NOMO-1 (cell line): Measurements from ENCODE around the gene PDILT.

Experiments
- DNase-seq, 2 experiments: peaks; one replicate each; lab custom pipeline; 2025; ENCODE audit not compliant: unreplicated experiment in 2 of 2; lab: John Stamatoyannopoulos, UW

Gene PDILT

GRCh38 chr16:20364051-20364450 lies 40.5 kb downstream of the PDILT start:
- DNase-seq, result no peak

DNA sequence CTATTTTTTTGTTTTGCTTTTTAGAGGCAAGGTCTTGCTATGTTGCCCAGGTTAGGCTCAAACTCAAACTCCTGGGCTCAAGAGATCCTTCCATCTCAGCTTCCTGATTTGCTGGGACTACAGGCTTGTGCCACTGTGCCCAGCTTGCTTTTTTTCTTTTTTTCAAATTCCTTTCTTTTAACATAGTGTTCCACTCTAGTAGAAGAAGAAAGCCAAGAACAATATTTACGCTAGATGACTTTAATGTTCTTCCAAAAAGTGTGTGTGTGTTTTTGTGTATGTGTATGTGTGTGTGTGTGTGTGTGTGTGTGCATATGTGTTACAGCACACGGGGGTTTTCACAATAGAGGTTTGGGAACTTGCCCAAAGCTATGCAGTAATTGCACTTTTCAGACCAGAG lies 41.3 kb downstream of the PDILT start:
- no peak for DNase-seq

DNA sequence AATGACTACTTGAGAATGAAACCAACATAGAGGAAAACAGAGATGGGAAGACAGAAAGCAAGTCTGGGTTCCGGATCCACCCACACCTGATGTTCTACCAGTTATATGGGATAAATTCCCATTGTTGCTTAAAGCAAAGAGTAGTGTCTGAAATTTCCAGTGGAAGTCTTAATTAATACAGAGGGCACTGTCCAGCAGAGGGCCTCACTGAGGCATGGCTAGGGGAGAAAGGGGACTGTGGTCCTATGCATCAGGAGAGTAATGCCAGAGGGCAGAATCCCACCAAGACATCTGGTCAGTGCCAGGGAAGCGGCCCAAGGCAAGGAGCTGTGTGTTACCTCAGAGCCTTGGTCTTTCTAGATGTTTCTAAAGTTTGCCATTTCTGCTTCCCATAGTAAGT lies 44.5 kb downstream of the PDILT start:
- DNase-seq, result no peak

DNA sequence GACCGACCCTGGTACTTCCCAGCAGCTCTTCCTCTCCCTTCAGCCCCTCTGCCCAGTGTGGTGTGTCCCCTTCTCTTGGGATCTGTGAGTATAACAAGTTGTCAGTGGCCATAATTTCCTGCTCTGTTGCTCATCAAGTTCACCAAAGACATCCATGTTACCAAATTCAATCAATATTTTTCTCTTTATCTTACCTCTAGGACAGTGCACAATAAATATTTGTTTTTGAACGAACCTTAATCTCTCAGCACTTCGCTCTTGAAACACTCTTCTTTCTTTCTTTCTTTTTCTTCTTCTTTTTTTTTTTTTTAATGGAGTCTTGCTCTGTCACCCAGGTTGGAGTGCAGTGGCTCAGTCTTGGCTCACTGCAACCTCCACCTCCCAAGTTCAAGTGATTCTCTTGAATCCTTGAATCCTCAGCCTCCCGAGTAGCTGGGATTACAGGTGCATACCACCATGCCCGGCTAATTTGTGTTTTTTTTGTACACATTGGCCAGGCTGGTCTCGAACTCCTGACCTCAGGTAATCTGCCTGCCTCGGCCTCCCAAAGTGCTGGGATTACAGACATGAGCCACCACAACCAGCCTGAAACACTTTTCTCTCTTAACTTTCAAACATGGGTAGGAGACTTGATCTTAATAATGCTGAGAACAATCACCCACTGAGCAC lies 49.3 kb downstream of the PDILT start:
- DNase-seq, result no peak

- DNase-seq, result no peak
Observed at GRCh38 chr16:20353379-20353778, 51.2 kb downstream of the PDILT start.

- DNase-seq, result no peak
Observed at GRCh38 chr16:20352615-20353014, 51.9 kb downstream of the PDILT start, which contains the start of gene UMOD. TSS of gene UMOD (minus strand) at chr16:20352715. CDS start at chr16:20350737, 1,978 bp downstream.

DNA sequence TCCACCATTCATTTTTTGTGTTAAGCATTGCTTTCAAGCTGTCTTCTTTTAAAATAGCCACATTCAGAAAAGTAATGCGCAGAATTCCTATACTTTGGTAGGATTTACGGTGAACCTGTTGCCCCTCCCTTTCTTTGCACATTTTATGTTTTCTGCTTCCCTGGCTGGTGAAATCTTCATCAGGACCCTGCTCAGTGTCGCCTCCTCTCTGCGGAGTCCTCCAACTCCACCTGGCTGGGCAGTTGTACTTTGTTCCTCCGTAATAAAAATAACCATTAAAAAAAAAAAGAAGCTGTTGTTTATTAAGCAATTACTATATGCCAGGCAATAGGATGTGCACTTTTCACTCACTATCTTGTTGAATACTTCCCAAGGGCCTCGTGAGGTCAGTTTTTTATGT lies 54.9 kb downstream of the PDILT start:
- no peak for DNase-seq

GRCh38 chr16:20348365-20349185 lies 56.0 kb downstream of the PDILT start:
- no peak for DNase-seq

GRCh38 chr16:20347666-20348364 lies 56.7 kb downstream of the PDILT start:
- no peak for DNase-seq

- no peak for DNase-seq
Observed at GRCh38 chr16:20344611-20345010, 59.9 kb downstream of the PDILT start.

GRCh38 chr16:20339744-20340143 lies 64.8 kb downstream of the PDILT start:
- DNase-seq, result no peak

DNA sequence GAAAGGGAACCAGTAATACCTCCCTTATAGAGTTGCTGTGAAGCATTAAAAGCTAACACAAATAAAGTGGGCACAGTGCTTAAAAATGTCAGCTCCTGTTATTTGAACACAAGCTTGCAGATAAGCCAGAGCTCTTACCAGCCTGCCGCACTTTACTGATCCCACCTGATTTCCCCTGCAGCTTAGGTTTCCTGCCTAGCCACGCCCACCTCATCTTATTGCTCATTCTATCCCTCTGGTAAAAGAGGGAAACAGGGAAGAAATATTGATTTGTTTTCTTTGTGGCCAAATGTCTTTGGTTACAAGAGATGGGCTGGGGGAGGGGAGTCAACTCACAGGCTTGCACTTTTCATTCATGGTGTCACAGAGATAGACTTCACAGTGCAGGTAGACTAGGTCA lies 67.6 kb downstream of the PDILT start:
- DNase-seq, result no peak

DNA sequence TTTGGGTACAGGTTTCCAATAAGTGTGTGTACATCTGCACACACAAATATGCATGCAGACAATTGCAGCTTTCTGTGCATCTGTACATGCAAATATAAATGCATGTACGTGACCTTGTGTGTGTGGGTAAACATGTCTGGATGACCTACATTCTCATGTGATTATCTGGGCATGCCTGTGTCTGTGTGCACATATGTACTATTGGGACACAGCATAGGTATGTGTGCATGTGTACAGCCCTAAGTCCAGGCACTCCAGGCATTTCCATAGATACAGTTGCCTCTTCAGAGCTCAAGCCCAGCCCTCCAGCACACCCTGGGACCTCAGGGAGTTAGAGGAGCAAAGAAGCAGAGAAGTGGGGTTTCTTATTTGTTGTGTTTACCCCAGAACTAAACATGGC lies 70.1 kb downstream of the PDILT start:
- DNase-seq, result no peak

DNA sequence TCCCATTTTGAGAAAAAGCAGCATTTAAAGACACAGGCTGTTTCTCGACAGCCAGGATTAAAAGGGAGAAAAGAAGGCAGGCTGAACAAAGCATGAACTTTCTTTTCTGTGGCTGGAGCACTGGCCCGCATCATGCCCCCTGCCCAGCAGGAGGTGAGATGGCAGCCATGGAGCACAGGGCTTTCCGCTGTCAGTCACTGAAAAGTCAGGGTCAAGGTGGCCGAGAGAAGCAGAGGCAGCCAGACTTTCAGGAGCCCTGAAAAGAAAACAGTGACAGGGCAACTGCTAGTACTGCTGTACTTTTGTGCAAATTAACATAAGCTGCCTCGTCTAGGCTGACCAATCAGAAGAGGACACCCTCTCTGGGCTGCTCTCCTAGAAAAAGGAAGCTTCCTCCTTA lies 71.4 kb downstream of the PDILT start:
- no peak for DNase-seq

GRCh38 chr16:20332411-20332810 lies 72.1 kb downstream of the PDILT start:
- no peak for DNase-seq

GRCh38 chr16:20331635-20332034 lies 72.9 kb downstream of the PDILT start:
- DNase-seq, result no peak

GRCh38 chr16:20329392-20330138 lies 75.0 kb downstream of the PDILT start:
- DNase-seq, result no peak

DNA sequence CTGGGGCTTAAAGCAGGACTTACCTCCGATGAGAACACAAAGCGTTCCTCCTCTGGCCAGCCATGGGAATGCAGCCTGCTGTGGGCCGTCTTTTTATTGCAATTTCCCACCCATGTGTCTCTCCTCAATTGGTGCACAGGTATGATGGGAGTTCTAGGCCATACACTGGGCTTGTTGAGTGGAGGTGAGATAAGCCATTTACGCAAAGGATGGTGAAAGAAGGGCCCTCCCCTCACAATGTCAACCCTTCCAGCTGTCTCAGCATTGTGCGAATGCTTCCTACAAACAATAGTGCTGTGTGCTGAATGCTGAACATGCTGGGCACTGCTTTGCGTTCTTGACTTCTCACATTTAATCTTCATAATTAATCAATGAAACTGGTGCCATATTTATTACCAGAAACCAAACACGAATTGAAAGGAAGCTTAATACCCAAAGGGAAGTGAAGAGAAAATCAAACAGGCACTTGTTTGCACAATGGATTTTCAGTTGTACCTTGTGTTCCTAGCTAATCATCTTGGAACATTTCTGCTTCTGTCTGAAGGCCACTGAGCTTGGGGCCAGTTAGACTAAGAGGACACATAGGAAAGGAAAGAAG lies 77.0 kb downstream of the PDILT start, which contains the start of gene GP2:
Gene GP2, minus strand, starts transcription at position 70 of the 598 bp plus-strand sequence. CDS start 1,082 bp downstream, outside the sequence.
- DNase-seq, result no peak

DNA sequence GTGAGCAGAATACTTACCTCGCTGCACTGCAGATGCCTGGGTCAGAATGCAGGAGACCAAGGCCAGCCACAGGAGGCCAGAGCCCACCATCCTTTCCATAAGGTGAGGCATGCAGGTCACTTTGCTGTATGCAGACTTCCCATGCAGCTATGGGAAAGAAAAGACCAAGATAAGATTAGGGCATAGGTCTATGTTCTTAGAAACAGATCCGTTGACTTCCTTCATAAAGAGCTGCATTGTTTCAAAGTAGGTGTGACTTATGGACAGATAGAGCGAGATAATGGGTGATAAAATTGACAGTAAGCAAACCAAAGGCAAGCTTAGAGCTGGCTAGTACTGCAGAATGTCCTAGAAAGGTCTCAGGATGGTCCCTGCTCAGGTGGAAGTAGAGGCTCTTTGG lies 78.2 kb downstream of the PDILT start:
- DNase-seq, result no peak

DNA sequence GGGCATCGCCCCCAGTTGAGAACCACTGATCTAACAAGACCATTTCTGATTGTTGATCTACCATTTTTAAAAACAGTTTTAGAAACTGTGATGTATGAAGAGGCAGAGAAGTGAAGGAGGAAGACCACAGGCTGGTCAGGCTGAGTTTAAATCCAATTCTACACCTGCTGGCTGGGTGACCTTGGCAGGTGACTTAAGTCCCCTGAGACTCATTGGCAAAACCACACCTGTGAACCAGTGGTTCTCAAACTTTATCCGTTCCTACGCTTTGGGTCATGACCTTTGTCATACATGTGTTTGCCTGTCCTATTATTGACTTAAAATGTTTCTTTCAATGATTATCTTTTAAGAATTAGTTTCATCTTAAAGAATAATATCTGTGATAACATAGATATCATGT lies 79.5 kb downstream of the PDILT start:
- no peak for DNase-seq
